HepG2 (cell line): ENCODE results near the gene ZMYM3. TPM values are rescaled to one million over a fixed set of nuclear protein-coding genes. Genes with fewer than 3 reads are reported as not detected.

Experiments used
- CREB1 ChIP-seq, 2 experiments: fragments of 450-650 bp in 1 of 2; IDR thresholded peaks; 2 replicates each; pipeline ENCODE4 v1.6.1; 2016 to 2017; ENCODE audit warnings: control low read depth in 1 of 2, mild to moderate bottlenecking in 1 of 2, missing compliant biosample characterization in 1 of 2, missing genetic modification characterization in 1 of 2
- DR1 ChIP-seq: sonication (generic); formaldehyde crosslinking; IDR thresholded peaks from 2 replicates; pipeline ENCODE4 v1.8.0; 2021; ENCODE audit warnings: mild to moderate bottlenecking, missing genetic modification reagents, inconsistent platforms
- FLYWCH1 ChIP-seq: sonication (generic); formaldehyde crosslinking; IDR thresholded peaks from 2 replicates; pipeline ENCODE4 v1.8.1; 2023; ENCODE audit warnings: mild to moderate bottlenecking, missing genetic modification reagents
- GABPB1 ChIP-seq: IDR thresholded peaks from 2 replicates; pipeline ENCODE4 v1.6.1; 2016; ENCODE audit warnings: mild to moderate bottlenecking, missing genetic modification reagents, moderate library complexity, missing compliant biosample characterization
- HNF4A ChIP-seq: sonication (generic); formaldehyde crosslinking; IDR thresholded peaks from 2 replicates; pipeline ENCODE4 v1.4.0; 2020; ENCODE audit warnings: missing genetic modification reagents
- HNRNPK ChIP-seq: fragments of 200-400 bp; formaldehyde crosslinking; IDR thresholded peaks from 2 replicates; pipeline ENCODE4 v1.6.1; 2018; ENCODE audit warnings: low read length, low read depth, moderate library complexity, mild to moderate bottlenecking; ENCODE audit not compliant: poor library complexity, severe bottlenecking
- MLXIP ChIP-seq: sonication (generic); formaldehyde crosslinking; IDR thresholded peaks from 2 replicates; pipeline ENCODE4 v1.9.0; 2021; ENCODE audit warnings: missing genetic modification reagents, borderline replicate concordance
- MXI1 ChIP-seq: IDR thresholded peaks from 3 replicates; pipeline ENCODE4 v1.6.1; 2012; ENCODE audit warnings: low read depth, low read length, inconsistent platforms, borderline replicate concordance
- NFKB2 ChIP-seq: sonication (generic); formaldehyde crosslinking; IDR thresholded peaks from 2 replicates; pipeline ENCODE4 v1.4.0; 2020; ENCODE audit warnings: missing genetic modification reagents, borderline replicate concordance
- NFYC ChIP-seq: IDR thresholded peaks from 2 replicates; pipeline ENCODE4 v1.6.1; 2016; ENCODE audit warnings: missing genetic modification reagents, missing compliant biosample characterization
- RFXAP ChIP-seq: sonication (generic); formaldehyde crosslinking; IDR thresholded peaks from 2 replicates; pipeline ENCODE4 v1.4.0; 2020; ENCODE audit warnings: missing genetic modification reagents, borderline replicate concordance
- SAP130 ChIP-seq: IDR thresholded peaks from 2 replicates; pipeline ENCODE4 v1.6.1; 2016; ENCODE audit warnings: low read depth
- SOX5 ChIP-seq: IDR thresholded peaks from 2 replicates; pipeline ENCODE4 v1.6.1; 2016; ENCODE audit warnings: borderline replicate concordance
- TCF12 ChIP-seq, 2 experiments: fragments of 450-650 bp in 1 of 2; sonication (generic) in 1 of 2; formaldehyde crosslinking in 1 of 2; IDR thresholded peaks; 2 replicates each; pipeline versions ENCODE4 v1.6.1 to v1.8.0; 2017 to 2022; ENCODE audit warnings: antibody characterized with exemption in 1 of 2, mild to moderate bottlenecking in 1 of 2, missing genetic modification reagents in 1 of 2, moderate library complexity in 1 of 2
- THAP11 ChIP-seq: IDR thresholded peaks from 2 replicates; pipeline ENCODE4 v1.6.1; 2016; ENCODE audit warnings: missing biosample characterization, missing genetic modification reagents
- ZNF501 ChIP-seq: sonication (generic); formaldehyde crosslinking; IDR thresholded peaks from 2 replicates; pipeline ENCODE4 v1.5.1; 2020; ENCODE audit warnings: mild to moderate bottlenecking, moderate library complexity, missing genetic modification reagents
- polyA plus RNA-seq, 8 experiments: library from polyadenylated mRNA; depleted of rRNA in 3 of 8; stranded (reverse) in 7 of 8; unstranded in 1 of 8; fragments of >200 nt; fragmentation: Illumina TruSeq in 4 of 8; extraction: Trizol in 4 of 8; gene quantifications; 2 replicates each; pipeline versions ENCODE4 v1.2.1 to v1.2.3, GENCODE V29; 2011 to 2016; ENCODE audit warnings: low read depth in 4 of 8, missing spikeins in 1 of 8, mixed read lengths in 1 of 8; ENCODE audit not compliant: insufficient read depth in 1 of 8
- total RNA-seq, 5 experiments: library from RNA; depleted of rRNA; stranded (reverse); fragments of >200 nt; fragmentation: Illumina TruSeq; extraction: Trizol; gene quantifications; 2 replicates each; pipeline ENCODE4 v1.2.3, GENCODE V29; 2016; ENCODE audit warnings: low read depth in 1 of 5
- TF ChIP-seq, protein P1 (sequence below): sonication (generic); formaldehyde crosslinking; IDR thresholded peaks from 2 replicates; pipeline ENCODE4 v1.4.0; 2020; ENCODE audit warnings: mild to moderate bottlenecking, low read depth, missing genetic modification reagents
- TF ChIP-seq, protein P2 (sequence below): sonication (generic); formaldehyde crosslinking; IDR thresholded peaks from 2 replicates; pipeline ENCODE4 v1.5.1; 2020; ENCODE audit warnings: missing genetic modification reagents, mild to moderate bottlenecking, borderline replicate concordance
- TF ChIP-seq, protein P3 (sequence below), 2 experiments: sonication (generic) in 1 of 2; formaldehyde crosslinking in 1 of 2; IDR thresholded peaks; 2 replicates each; pipeline versions ENCODE4 v1.4.0 to v1.6.1; 2018 to 2020; ENCODE audit warnings: missing genetic modification reagents in 2 of 2, borderline replicate concordance in 1 of 2, low read depth in 1 of 2, mild to moderate bottlenecking in 1 of 2, missing biosample characterization in 1 of 2
- TF ChIP-seq, protein P4 (sequence below): sonication (generic); formaldehyde crosslinking; IDR thresholded peaks from 2 replicates; pipeline ENCODE4 v1.5.1; 2020; ENCODE audit warnings: mild to moderate bottlenecking, missing genetic modification reagents, moderate library complexity

The ZMYM3 gene
- total and polyA plus RNA-seq, 2 of the 13 experiments (the other 11 are each of a cell fraction or from before 2014, with no cell fraction given) = 26.4 to 35.4 TPM

- TF ChIP-seq TCF12 (IDR thresholded peaks at IDR 0.05) (no peak), TCF12 (CRISPR knock-in tag; IDR thresholded peaks at IDR 0.05) (no peak), NFKB2 (CRISPR knock-in tag) (peak; percentile 87; the same call in 1 of the 2 replicates), NFYC (CRISPR knock-in tag) (peak; percentile 87), DR1 (CRISPR knock-in tag) (peak; percentile 47; the same call in 1 of the 2 replicates), RFXAP (CRISPR knock-in tag) (peak; percentile 62; the same call in 1 of the 2 replicates), THAP11 (peak; percentile 63), HNF4A (CRISPR knock-in tag) (peak; percentile 35; the same call in 1 of the 2 replicates), SOX5 (0 out of 2 replicates have a peak, but pooled peaks have one; percentile 6), SAP130 (CRISPR knock-in tag) (peak; percentile 68), ZNF501 (CRISPR knock-in tag) (peak; percentile 56; the same call in 1 of the 2 replicates), HNRNPK (peak; percentile 41), MXI1 (no peak; the same call in 2 of the 3 replicates), GABPB1 (CRISPR knock-in tag) (peak; percentile 87), MLXIP (CRISPR knock-in tag) (0 out of 2 replicates have a peak, but pooled peaks have one; percentile 50), CREB1 (IDR thresholded peaks at IDR 0.05) (peak; percentile 51), CREB1 (CRISPR knock-in tag; IDR thresholded peaks at IDR 0.05) (peak; percentile 75), FLYWCH1 (CRISPR knock-in tag) (no peak)
- TF ChIP-seq, protein P1, sequence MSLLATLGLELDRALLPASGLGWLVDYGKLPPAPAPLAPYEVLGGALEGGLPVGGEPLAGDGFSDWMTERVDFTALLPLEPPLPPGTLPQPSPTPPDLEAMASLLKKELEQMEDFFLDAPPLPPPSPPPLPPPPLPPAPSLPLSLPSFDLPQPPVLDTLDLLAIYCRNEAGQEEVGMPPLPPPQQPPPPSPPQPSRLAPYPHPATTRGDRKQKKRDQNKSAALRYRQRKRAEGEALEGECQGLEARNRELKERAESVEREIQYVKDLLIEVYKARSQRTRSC (CRISPR knock-in tag) = no peak
- TF ChIP-seq, protein P2, sequence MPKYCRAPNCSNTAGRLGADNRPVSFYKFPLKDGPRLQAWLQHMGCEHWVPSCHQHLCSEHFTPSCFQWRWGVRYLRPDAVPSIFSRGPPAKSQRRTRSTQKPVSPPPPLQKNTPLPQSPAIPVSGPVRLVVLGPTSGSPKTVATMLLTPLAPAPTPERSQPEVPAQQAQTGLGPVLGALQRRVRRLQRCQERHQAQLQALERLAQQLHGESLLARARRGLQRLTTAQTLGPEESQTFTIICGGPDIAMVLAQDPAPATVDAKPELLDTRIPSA (CRISPR knock-in tag) = no peak
- TF ChIP-seq, protein P3, sequence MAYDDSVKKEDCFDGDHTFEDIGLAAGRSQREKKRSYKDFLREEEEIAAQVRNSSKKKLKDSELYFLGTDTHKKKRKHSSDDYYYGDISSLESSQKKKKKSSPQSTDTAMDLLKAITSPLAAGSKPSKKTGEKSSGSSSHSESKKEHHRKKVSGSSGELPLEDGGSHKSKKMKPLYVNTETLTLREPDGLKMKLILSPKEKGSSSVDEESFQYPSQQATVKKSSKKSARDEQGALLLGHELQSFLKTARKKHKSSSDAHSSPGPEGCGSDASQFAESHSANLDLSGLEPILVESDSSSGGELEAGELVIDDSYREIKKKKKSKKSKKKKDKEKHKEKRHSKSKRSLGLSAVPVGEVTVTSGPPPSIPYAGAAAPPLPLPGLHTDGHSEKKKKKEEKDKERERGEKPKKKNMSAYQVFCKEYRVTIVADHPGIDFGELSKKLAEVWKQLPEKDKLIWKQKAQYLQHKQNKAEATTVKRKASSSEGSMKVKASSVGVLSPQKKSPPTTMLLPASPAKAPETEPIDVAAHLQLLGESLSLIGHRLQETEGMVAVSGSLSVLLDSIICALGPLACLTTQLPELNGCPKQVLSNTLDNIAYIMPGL (CRISPR knock-in tag; IDR thresholded peaks at IDR 0.05; ENCODE audit: borderline replicate concordance in 1 of 2, low read depth in 1 of 2) = 0 out of 4 replicates have a peak, but pooled peaks of 1 of the 2 experiments have one; percentile 43
- TF ChIP-seq, protein P4, sequence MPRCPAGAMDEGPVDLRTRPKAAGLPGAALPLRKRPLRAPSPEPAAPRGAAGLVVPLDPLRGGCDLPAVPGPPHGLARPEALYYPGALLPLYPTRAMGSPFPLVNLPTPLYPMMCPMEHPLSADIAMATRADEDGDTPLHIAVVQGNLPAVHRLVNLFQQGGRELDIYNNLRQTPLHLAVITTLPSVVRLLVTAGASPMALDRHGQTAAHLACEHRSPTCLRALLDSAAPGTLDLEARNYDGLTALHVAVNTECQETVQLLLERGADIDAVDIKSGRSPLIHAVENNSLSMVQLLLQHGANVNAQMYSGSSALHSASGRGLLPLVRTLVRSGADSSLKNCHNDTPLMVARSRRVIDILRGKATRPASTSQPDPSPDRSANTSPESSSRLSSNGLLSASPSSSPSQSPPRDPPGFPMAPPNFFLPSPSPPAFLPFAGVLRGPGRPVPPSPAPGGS (CRISPR knock-in tag) = 0 out of 2 replicates have a peak, but pooled peaks have one; percentile 30
Observed at GRCh38 chrX:71283403-71284143, 29.6 kb upstream of the ZMYM3 start, which contains the start of gene NONO (continued).
